IMR-90 (cell line): ENCODE measurements around the gene JAGN1. TPM values are rescaled to one million over a fixed set of nuclear protein-coding genes. Genes with fewer than 3 reads are reported as not detected.
A peak's percentile ranks its signal among the peaks of the same experiment; 100 is the strongest.

Source experiments
- ATAC-seq: fragments of 200-7000 bp; cut with Tn5 transposase; 2 replicates; pipeline ENCODE4 v1.9.1; 2020; ENCODE audit warnings: low read depth, mild to moderate bottlenecking, moderate library complexity
- BruUV-seq: library from RNA; stranded (reverse); fragments of 400-500 nt; replicated peaks from 2 replicates; lab custom pipeline; 2021; lab: Mats Ljungman, UMichigan
- CTCF ChIA-PET: fragments of 300-600 bp; formaldehyde crosslinking; extraction: SDS; loops from one replicate; lab custom pipeline; 2021; ENCODE audit warnings: antibody characterized with exemption; lab: Yijun Ruan, JAX
- POLR2A ChIA-PET: fragments of 300-600 bp; sonication (Branson Sonifier 250); formaldehyde crosslinking; loops from one replicate; lab custom pipeline; 2022; ENCODE audit warnings: antibody characterized with exemption; ENCODE audit not compliant: unreplicated experiment; lab: Charles Lee
- DNase-seq: peaks from one replicate; pipeline ENCODE4 v3.0.0; 2013
- H2AFZ ChIP-seq: replicated peaks from 2 replicates; pipeline ENCODE3; 2013; ENCODE audit warnings: low read length, mild to moderate bottlenecking; ENCODE audit not compliant: poor library complexity
- H2AK5ac ChIP-seq: 2 replicates; pipeline ENCODE4 v1.6.1; 2013; ENCODE audit warnings: low read depth, low read length, inconsistent platforms
- H2AK9ac ChIP-seq: replicated peaks from 2 replicates; pipeline ENCODE3; 2013; ENCODE audit warnings: mild to moderate bottlenecking, low read depth, low read length, moderate library complexity; ENCODE audit not compliant: poor library complexity
- H2BK120ac ChIP-seq: 2 replicates; pipeline ENCODE4 v1.6.1; 2013; ENCODE audit warnings: low read depth, low read length, inconsistent platforms
- H2BK15ac ChIP-seq: 3 replicates; pipeline ENCODE4 v1.6.1; 2013; ENCODE audit warnings: low read depth, low read length, inconsistent platforms
- H2BK20ac ChIP-seq: 2 replicates; pipeline ENCODE4 v1.6.1; 2013; ENCODE audit warnings: low read depth, mild to moderate bottlenecking, inconsistent platforms, low read length, moderate library complexity
- H2BK5ac ChIP-seq: 2 replicates; pipeline ENCODE4 v1.6.1; 2013; ENCODE audit warnings: mild to moderate bottlenecking, low read depth, low read length, inconsistent platforms; ENCODE audit not compliant: poor library complexity, severe bottlenecking
- H3K14ac ChIP-seq: replicated peaks from 2 replicates; pipeline ENCODE4 v1.6.1; 2013; ENCODE audit warnings: low read depth, low read length, inconsistent platforms
- H3K18ac ChIP-seq: 2 replicates; pipeline ENCODE4 v1.6.1; 2013; ENCODE audit warnings: low read depth, low read length, control low read depth
- H3K23ac ChIP-seq: 2 replicates; pipeline ENCODE4 v1.6.1; 2013; ENCODE audit warnings: low read depth, low read length, inconsistent platforms
- H3K27ac ChIP-seq: 2 replicates; pipeline ENCODE4 v1.5.1; 2013; ENCODE audit warnings: mild to moderate bottlenecking, control low read depth, low read length; ENCODE audit not compliant: insufficient read depth
- H3K27me3 ChIP-seq: 2 replicates; pipeline ENCODE4 v1.6.1; 2013; ENCODE audit warnings: low read length; ENCODE audit not compliant: control insufficient read depth, insufficient read depth
- H3K36me3 ChIP-seq: 2 replicates; pipeline ENCODE4 v1.6.1; 2013; ENCODE audit warnings: low read length, mixed read lengths; ENCODE audit not compliant: control insufficient read depth, insufficient read depth
- H3K4ac ChIP-seq: 2 replicates; pipeline ENCODE4 v1.6.1; 2013; ENCODE audit warnings: low read depth, low read length, inconsistent platforms
- H3K4me1 ChIP-seq: 2 replicates; pipeline ENCODE4 v1.6.1; 2013; ENCODE audit warnings: low read length, mixed read lengths; ENCODE audit not compliant: control insufficient read depth, insufficient read depth
- H3K4me2 ChIP-seq: 2 replicates; pipeline ENCODE4 v1.6.1; 2013; ENCODE audit warnings: low read depth, mild to moderate bottlenecking, control low read depth, low read length, moderate library complexity
- H3K4me3 ChIP-seq: 2 replicates; pipeline ENCODE4 v1.5.1; 2013; ENCODE audit warnings: low read depth, mild to moderate bottlenecking, control low read depth, low read length, moderate library complexity; ENCODE audit not compliant: insufficient read depth
- H3K56ac ChIP-seq: 2 replicates; pipeline ENCODE4 v1.6.1; 2013; ENCODE audit warnings: low read length, inconsistent platforms; ENCODE audit not compliant: insufficient read depth; ENCODE audit errors: extremely low read depth
- H3K79me1 ChIP-seq, 2 experiments: 2 replicates each; pipeline ENCODE4 v1.6.1; 2013; ENCODE audit warnings: low read length in 2 of 2, inconsistent platforms in 1 of 2, low read depth in 1 of 2
- H3K9ac ChIP-seq: 2 replicates; pipeline ENCODE4 v1.6.1; 2013; ENCODE audit warnings: low read depth, low read length, control low read depth
- H3K9me1 ChIP-seq: 2 replicates; pipeline ENCODE4 v1.6.1; 2013; ENCODE audit warnings: low read length, inconsistent platforms; ENCODE audit not compliant: insufficient read depth
- H3K9me3 ChIP-seq: 2 replicates; pipeline ENCODE4 v1.6.1; 2013; ENCODE audit warnings: low read length; ENCODE audit not compliant: control insufficient read depth, insufficient read depth
- H4K20me1 ChIP-seq: 2 replicates; pipeline ENCODE4 v1.6.1; 2013; ENCODE audit warnings: low read length, inconsistent platforms; ENCODE audit not compliant: insufficient read depth
- H4K5ac ChIP-seq: 2 replicates; pipeline ENCODE4 v1.6.1; 2013; ENCODE audit warnings: mild to moderate bottlenecking, low read depth, low read length, control low read depth
- H4K8ac ChIP-seq, 2 experiments: 2 replicates each; pipeline ENCODE4 v1.6.1; 2013; ENCODE audit warnings: low read depth in 2 of 2, low read length in 2 of 2, control low read depth in 1 of 2, inconsistent platforms in 1 of 2
- H4K91ac ChIP-seq: 2 replicates; pipeline ENCODE4 v1.6.1; 2013; ENCODE audit warnings: low read depth, low read length, inconsistent platforms; ENCODE audit not compliant: insufficient read depth
- CEBPB ChIP-seq: IDR thresholded peaks from 2 replicates; pipeline ENCODE4 v1.6.1; 2012; ENCODE audit warnings: low read depth, low read length, improper control_type of control experiment
- FOS ChIP-seq: fragments of 150-350 bp; IDR thresholded peaks from 2 replicates; pipeline ENCODE4 v1.6.1; 2016; ENCODE audit warnings: low read depth, low read length
- MAFK ChIP-seq: IDR thresholded peaks from 2 replicates; pipeline ENCODE4 v1.6.1; 2012; ENCODE audit warnings: low read depth, low read length, improper control_type of control experiment
- MAZ ChIP-seq: IDR thresholded peaks from 2 replicates; pipeline ENCODE4 v1.6.1; 2012; ENCODE audit warnings: low read depth, mild to moderate bottlenecking, low read length, improper control_type of control experiment, moderate library complexity, borderline replicate concordance
- MXI1 ChIP-seq: IDR thresholded peaks from 2 replicates; pipeline ENCODE4 v1.6.1; 2012; ENCODE audit warnings: low read depth, mild to moderate bottlenecking, low read length, moderate library complexity, borderline replicate concordance
- POLR2A ChIP-seq: IDR thresholded peaks from 2 replicates; pipeline ENCODE4 v1.6.1; 2012; ENCODE audit warnings: mild to moderate bottlenecking, low read depth, low read length
- RFX5 ChIP-seq: IDR thresholded peaks from 2 replicates; pipeline ENCODE4 v1.8.0; 2012; ENCODE audit warnings: low read depth, mild to moderate bottlenecking, low read length, moderate library complexity
- WGBS, 2 experiments: methylation state at CpG; one replicate each; pipeline versions ENCODE4 v1.1.5 to v1.1.7; 2013; ENCODE audit warnings: missing lambda C conversion rate in 2 of 2; ENCODE audit not compliant: insufficient read length in 1 of 2; ENCODE audit errors: extremely low coverage in 2 of 2; 5-methylcytosine and 5-hydroxymethylcytosine counted together
- dilution Hi-C: fragments of 300-500 bp; cut with HindIII; formaldehyde crosslinking; loops from one replicate; pipeline ENCODE4 v1.14.3; 2018; ENCODE audit warnings: low sequenced_read_pairs; ENCODE audit not compliant: unreplicated experiment
- in situ Hi-C: fragments of 300-500 bp; cut with MboI; formaldehyde crosslinking; loops from 3 replicates; pipeline ENCODE4 v1.14.3; 2019; ENCODE audit warnings: low sequenced_read_pairs, inconsistent platforms, mixed read lengths
- intact Hi-C: fragments of 100-400 bp; cut with micrococcal nuclease; formaldehyde crosslinking; loops from 2 replicates; pipeline ENCODE4 v1.10.0; 2022
- polyA plus RNA-seq, 3 experiments: library from polyadenylated mRNA; depleted of rRNA; stranded (reverse); fragments of >200 nt; gene quantifications; 2 replicates each; pipeline ENCODE4 v1.2.3, GENCODE V29; 2012; ENCODE audit warnings: low replicate concordance in 1 of 3
- total RNA-seq: library from RNA; depleted of rRNA; stranded (reverse); fragments of >200 nt; gene quantifications from 2 replicates; pipeline ENCODE4 v1.2.3, GENCODE V29; 2012

The JAGN1 gene
- total and polyA plus RNA-seq, 2 of the 4 experiments (the other 2 are of a cell fraction), result 32.7 to 39.3 TPM

DNA sequence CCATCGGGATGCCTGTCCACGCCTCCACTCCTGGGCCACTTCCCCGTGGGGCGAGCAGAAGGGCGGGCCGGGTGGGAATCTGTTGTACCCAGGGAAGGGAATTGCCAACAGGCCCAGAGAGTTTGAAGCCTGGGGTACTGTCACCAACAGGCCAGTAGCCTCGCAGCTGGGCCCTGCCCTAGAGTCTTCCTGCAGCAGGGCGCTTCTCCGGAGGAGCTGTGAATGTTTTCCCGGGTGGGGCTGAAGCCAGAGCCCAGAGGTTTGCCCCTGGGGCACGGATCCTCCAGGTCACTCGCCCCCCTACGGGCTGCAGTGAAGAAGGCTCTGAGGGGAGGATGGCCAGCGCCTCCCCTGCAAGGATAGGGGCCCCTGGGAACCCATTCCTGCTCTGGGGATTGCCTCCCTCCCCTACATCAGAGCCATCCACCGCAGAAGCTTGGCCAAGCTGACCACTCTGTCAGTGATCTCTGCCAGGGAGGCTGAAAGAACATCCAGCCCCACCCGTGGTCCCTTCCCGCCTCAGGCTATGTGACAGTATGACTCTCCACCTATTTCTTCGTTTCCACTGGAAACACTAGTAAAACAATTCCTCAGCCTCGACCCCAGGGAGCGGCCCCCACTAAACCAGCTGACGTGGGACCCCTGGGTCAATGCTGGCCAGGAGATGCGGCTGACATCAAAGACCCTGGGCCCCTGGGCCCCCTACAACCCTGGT, 27.2 kb upstream of the JAGN1 start:
- no peaks in the 10 kb centered on the region for H3K79me1 ChIP-seq
- TF ChIP-seq CEBPB (no peak), MXI1 (no peak), MAFK (no peak), MAZ (no peak), POLR2A (no peak), FOS (no peak), RFX5 (no peak)
- no peak overlapping the region for H4K91ac ChIP-seq
- no TSS peak for BruUV-seq
- in situ Hi-C loops, result no loop called here
- no peaks in the 10 kb centered on the region for H3K9me3 ChIP-seq
- H3K27me3 ChIP-seq, result no peaks in the 10 kb centered on the region; the same call in 1 of the 2 replicates
- dilution Hi-C loops, result no loop called here
- H2BK20ac ChIP-seq, result no peak overlapping the region
- H2BK15ac ChIP-seq, result no peak overlapping the region; the same call in 2 of the 3 replicates
- H3K9me1 ChIP-seq, result 0 out of 2 replicates have a peak, but pooled peaks cover 3% of the 10 kb centered on the region
- H2AK5ac ChIP-seq, result peak overlapping the region; percentile 28; the same call in 1 of the 2 replicates
- no peak for ATAC-seq
- POLR2A ChIA-PET, result no interaction called here
- peak overlapping the region; percentile 31 to 65; a peak in 2 of 4 replicates for H4K8ac ChIP-seq
- no peak overlapping the region for H3K4me3 ChIP-seq
- no peak overlapping the region for H3K4me2 ChIP-seq
- H3K56ac ChIP-seq, result no peak overlapping the region
- 77% methylated on average over 15 of the region's 22 CpGs; no CpG with 5 or more reads in 1 of the 2 experiments for WGBS, 2 experiments
- H3K36me3 ChIP-seq, result no peaks in the 10 kb centered on the region
- H2AK9ac ChIP-seq, result no peak overlapping the region
- H3K18ac ChIP-seq, result no peak overlapping the region; the same call in 1 of the 2 replicates
- no peak overlapping the region for H3K23ac ChIP-seq
- intact Hi-C loops, result no loop called here
- no peak overlapping the region for H3K27ac ChIP-seq
- DNase-seq, result no peak
- no peak overlapping the region for H3K4ac ChIP-seq
- H2AFZ ChIP-seq, result peak overlapping the region; percentile 92
- peak overlapping the region; percentile 68; the same call in 1 of the 2 replicates for H2BK120ac ChIP-seq
- CTCF ChIA-PET, result no interaction called here
- no peak overlapping the region for H3K14ac ChIP-seq
- no peak overlapping the region for H3K9ac ChIP-seq
- peaks cover 9% of the 10 kb centered on the region for H3K4me1 ChIP-seq
- no peaks in the 10 kb centered on the region for H4K20me1 ChIP-seq
- peak overlapping the region; percentile 20; the same call in 1 of the 2 replicates for H4K5ac ChIP-seq
- H2BK5ac ChIP-seq, result no peak overlapping the region
